ENCODE data around the gene ZNF521.

DNA sequence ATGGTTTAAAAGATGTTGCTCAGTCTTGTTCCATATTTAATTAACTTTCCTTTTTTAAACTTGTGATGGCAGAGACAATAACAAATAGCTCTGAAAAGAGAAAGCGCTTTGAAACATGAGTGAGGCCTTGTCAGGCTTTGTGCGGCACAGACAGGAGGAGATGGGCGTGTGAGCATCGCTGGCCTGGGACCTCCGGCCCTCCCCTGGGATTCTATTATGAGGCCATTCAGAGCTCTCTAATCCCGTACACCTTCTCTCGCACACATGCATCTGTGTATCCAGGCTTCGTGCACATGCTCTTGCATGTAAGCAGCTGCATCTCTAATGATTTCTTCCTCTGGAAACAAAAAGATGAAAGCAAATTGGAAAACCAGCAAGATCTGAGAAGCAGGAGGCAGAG lies 313.7 kb downstream of the ZNF521 start:
- TF ChIP-seq, protein P1, sequence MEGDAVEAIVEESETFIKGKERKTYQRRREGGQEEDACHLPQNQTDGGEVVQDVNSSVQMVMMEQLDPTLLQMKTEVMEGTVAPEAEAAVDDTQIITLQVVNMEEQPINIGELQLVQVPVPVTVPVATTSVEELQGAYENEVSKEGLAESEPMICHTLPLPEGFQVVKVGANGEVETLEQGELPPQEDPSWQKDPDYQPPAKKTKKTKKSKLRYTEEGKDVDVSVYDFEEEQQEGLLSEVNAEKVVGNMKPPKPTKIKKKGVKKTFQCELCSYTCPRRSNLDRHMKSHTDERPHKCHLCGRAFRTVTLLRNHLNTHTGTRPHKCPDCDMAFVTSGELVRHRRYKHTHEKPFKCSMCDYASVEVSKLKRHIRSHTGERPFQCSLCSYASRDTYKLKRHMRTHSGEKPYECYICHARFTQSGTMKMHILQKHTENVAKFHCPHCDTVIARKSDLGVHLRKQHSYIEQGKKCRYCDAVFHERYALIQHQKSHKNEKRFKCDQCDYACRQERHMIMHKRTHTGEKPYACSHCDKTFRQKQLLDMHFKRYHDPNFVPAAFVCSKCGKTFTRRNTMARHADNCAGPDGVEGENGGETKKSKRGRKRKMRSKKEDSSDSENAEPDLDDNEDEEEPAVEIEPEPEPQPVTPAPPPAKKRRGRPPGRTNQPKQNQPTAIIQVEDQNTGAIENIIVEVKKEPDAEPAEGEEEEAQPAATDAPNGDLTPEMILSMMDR (IDR thresholded peaks at IDR 0.05) = no peak
- no peak for TF ChIP-seq POLR2AphosphoS5 (IDR thresholded peaks at IDR 0.05)

Measured in breast epithelium (tissue), 3 donors.